GM12864 (cell line): ENCODE data around the gene C5.

Source experiments
- DNase-seq: peaks from one replicate; pipeline ENCODE4 v3.0.0-alpha.2; 2011; ENCODE audit warnings: low read depth
- H3K4me3 ChIP-seq: 2 replicates; pipeline ENCODE4 v1.5.1; 2011; ENCODE audit warnings: mild to moderate bottlenecking, low read depth, low read length, control low read depth
- TF ChIP-seq, protein P1 (sequence below): IDR thresholded peaks from 2 replicates; pipeline ENCODE4 v1.5.1; 2011; ENCODE audit warnings: low read depth, mild to moderate bottlenecking, moderate library complexity, low read length, control low read depth, inconsistent platforms; ENCODE audit errors: missing control alignments

Gene C5

DNA sequence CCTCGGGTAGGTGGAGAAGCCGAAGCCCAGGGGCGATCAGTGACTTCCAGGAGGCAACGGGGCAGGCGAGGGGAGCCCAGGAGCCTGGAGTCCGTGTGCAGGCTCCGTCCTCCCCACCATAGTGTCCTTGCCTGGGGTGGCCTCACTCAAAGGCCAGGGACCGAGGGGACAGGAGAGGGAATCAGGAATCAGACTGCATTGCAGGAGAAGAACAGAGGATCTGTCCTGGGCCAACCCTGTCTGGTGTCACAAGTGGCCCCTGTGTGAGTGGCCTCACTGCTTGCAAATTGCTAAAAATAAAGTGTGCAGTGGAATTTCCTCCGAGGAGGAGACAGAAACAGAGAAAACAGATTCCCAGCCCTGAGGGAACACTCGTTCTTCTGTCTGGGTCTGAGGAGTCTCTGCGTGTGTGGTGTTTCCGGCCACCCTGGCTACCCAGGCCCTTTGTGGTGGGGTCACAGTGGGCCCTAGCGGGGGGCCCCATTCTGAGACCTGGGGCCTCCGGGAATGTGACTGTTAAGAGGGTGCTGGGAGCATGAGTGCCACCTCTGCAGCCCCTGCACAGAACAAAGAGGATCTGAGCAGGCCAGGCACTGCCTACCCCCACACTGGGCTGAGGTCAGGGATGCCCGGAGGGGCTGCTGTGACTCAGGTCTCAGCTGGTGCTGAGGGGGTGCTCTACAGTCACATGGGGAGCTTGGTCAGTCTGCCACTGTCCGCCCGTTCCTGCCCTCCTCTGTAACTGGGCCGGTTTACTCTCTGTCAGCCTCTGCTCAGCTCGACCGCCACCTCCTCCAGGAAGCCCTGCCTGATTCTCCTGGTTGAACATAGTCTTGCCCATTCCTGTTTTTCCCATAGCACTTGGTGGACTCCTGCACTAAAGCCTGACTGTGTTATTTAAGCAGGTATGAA lies 130.9 kb downstream of the C5 start:
- TF ChIP-seq, protein P1, sequence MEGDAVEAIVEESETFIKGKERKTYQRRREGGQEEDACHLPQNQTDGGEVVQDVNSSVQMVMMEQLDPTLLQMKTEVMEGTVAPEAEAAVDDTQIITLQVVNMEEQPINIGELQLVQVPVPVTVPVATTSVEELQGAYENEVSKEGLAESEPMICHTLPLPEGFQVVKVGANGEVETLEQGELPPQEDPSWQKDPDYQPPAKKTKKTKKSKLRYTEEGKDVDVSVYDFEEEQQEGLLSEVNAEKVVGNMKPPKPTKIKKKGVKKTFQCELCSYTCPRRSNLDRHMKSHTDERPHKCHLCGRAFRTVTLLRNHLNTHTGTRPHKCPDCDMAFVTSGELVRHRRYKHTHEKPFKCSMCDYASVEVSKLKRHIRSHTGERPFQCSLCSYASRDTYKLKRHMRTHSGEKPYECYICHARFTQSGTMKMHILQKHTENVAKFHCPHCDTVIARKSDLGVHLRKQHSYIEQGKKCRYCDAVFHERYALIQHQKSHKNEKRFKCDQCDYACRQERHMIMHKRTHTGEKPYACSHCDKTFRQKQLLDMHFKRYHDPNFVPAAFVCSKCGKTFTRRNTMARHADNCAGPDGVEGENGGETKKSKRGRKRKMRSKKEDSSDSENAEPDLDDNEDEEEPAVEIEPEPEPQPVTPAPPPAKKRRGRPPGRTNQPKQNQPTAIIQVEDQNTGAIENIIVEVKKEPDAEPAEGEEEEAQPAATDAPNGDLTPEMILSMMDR: no peak
- DNase-seq: no peak
- H3K4me3 ChIP-seq: no peak overlapping the region; the same call in 1 of the 2 replicates

DNA sequence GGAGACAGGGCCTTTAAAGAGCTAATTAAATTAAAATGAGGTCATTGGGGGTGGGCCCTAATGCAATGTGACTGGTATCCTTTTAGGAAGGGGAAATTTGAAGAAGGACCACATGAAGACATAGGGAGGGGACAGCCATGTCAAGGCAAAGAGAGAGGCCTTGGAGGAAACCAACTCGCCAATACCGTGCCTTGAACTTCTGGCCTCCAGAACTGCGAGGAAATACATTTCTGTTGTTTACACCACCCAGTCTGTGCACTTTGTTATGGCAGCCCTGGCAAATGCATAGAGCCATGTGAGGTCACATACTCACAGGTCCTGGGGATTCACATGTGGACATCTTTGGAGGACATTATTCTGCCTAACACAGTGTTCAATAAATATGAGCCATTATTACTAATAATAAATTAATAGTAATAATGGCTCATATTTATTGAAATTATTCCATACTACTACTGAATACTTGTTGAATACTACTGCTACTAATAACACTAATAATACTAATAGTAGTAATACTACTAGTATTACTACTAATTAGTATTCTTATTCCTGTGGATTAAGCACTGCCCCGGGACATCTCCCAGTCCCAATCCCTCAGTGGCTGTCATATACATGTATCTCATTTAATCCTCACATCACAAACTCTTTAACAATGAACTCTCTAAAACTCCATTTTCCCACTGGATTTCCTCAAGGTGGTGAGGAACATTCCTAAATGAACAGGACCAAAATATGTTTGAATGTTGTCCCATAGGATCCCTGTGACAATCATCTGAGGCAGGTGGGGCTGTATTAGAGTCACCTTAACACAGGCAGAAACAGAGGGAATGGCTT lies 131.9 kb downstream of the C5 start:
- no peak for DNase-seq
- TF ChIP-seq, protein P1: no peak
- no peak overlapping the region for H3K4me3 ChIP-seq

DNA sequence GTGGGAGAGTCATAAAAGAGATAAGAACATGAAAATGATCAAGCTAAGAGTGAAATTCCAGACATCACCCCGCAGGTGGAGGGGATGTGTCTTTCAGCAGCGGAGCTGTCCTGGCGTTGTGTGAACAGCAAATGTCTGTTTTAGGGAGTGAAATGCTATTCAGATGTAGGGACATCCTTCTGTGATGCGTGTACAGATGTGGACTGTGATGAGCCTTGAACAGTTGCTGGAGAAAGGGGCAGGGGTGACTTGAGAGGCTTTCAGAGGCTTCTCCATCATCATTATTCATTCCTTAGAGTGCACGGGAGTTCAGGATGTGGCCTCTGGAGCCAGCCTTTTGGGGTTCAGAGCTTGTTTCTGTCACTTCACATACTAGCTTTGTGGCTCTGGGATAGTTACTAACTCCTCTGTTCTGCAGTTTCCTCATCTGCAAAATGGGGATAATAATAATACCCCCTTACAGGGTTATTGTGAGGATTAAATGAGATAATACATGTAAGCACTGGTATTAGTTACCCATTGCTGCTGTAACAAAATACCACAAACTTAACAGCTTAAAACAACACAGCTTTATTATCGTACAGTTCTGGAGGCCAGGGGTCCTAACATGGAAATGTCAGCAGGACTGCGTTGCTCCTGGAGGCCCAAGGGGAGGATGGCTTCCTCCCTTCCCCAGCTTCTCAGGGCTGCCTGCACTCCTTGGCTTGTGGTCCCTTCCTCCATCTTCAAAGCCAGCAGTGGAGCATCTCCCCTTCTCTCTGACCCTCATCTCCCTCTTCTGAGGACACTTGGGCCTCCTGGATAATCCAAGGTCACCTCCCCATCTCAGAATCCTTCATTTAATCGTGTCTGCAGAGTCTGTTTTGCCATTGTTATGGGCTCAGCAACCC lies 132.8 kb downstream of the C5 start:
- DNase-seq: no peak
- TF ChIP-seq, protein P1: no peak
- no peak overlapping the region for H3K4me3 ChIP-seq

DNA sequence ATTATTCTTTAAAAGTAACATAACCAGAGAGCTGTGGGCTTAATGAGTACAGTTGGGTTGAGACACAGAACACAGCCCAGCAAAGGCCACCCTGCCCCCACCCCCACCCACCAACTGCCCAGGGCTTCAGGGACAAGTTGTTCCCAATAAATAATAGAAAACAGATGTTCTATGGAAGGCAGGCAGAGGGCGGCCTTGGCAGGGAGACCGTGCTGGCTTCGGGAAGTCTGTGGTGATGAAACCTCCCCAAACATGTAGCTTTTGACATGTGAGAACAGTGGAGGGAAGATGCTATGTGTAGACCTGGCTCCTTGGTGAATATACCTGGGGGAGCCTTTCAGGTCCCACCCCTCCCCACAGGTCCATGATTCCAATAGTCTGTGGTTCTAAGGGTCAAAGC lies 133.5 kb downstream of the C5 start:
- H3K4me3 ChIP-seq: no peak overlapping the region
- TF ChIP-seq, protein P1: no peak
- DNase-seq: no peak

- TF ChIP-seq, protein P1: no peak
- no peak overlapping the region for H3K4me3 ChIP-seq
- no peak for DNase-seq
Observed at GRCh38 chr9:120915854-120916470, 134.1 kb downstream of the C5 start.

DNA sequence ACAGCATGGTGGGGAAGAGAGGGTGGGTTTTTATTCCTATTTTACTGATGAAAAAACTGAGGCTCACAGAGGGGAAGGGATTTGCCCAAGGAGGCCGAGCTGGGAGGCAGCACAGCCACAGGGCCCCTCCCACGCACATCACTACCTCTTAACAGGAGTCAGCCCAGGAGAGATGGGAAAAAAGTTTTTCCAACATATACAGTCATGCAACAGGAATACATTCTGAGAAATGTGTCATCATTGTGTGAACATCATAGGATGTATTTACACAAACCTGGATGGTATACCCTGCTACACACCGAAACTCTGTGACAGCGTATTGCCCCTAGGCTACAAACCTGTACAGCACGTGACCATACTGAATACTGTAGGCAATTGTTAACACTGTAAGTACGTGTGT lies 135.1 kb downstream of the C5 start:
- no peak for DNase-seq
- TF ChIP-seq, protein P1: no peak

More for the DNA sequence above, 135.1 kb downstream of the C5 start:
- no peak overlapping the region for H3K4me3 ChIP-seq
